Fibroblast of the aortic adventitia (primary cell): ENCODE results near the gene AOAH. TPM values are rescaled to one million over a fixed set of nuclear protein-coding genes. Genes with fewer than 3 reads are reported as not detected.
A peak's percentile ranks its signal among the peaks of the same experiment; 100 is the strongest.
"Not testable (repeated sequence)": the region's sequence is repeated elsewhere in the genome, so short reads cannot be mapped to it uniquely, and the experiment has no call there.

Source experiments
- DNase-seq: peaks from one replicate; pipeline ENCODE4 v3.0.0-alpha.2; 2010; ENCODE audit warnings: low read depth
- H3K4me3 ChIP-seq: 2 replicates; pipeline ENCODE4 v1.5.1; 2011; ENCODE audit warnings: low read depth, mild to moderate bottlenecking, control low read depth, low read length, moderate library complexity
- CTCF ChIP-seq: IDR thresholded peaks from 2 replicates; pipeline ENCODE4 v1.5.1; 2011; ENCODE audit warnings: mild to moderate bottlenecking, low read length, control low read depth, inconsistent platforms; ENCODE audit not compliant: insufficient read depth
- total RNA-seq: library from RNA; depleted of rRNA; stranded (reverse); fragments of >200 nt; gene quantifications from 2 replicates; pipeline ENCODE4 v1.2.3, GENCODE V29; 2012; ENCODE audit warnings: low replicate concordance

Gene AOAH
- total RNA-seq, 1 donor = not detected

GRCh38 chr7:36650320-36650719 lies 74.0 kb downstream of the AOAH start:
- H3K4me3 ChIP-seq = no peak overlapping the region
- no peak for DNase-seq
- no peak for TF ChIP-seq CTCF

- H3K4me3 ChIP-seq, DNase-seq: not testable (repeated sequence)
Measured at GRCh38 chr7:36649319-36649718, 75.0 kb downstream of the AOAH start.

- DNase-seq = no peak
- TF ChIP-seq CTCF = no peak
- H3K4me3 ChIP-seq = no peak overlapping the region
Measured at GRCh38 chr7:36648441-36648840, 75.9 kb downstream of the AOAH start.

GRCh38 chr7:36644625-36645422 lies 79.5 kb downstream of the AOAH start:
- TF ChIP-seq CTCF = no peak
- no peak overlapping the region for H3K4me3 ChIP-seq
- peak; percentile 51 for DNase-seq

- DNase-seq = no peak
- no peak overlapping the region for H3K4me3 ChIP-seq
- no peak for TF ChIP-seq CTCF
Measured at GRCh38 chr7:36642414-36642813, 81.9 kb downstream of the AOAH start.

- TF ChIP-seq CTCF = no peak
- DNase-seq = no peak
- no peak overlapping the region for H3K4me3 ChIP-seq
Measured at GRCh38 chr7:36642010-36642409, 82.3 kb downstream of the AOAH start.

- H3K4me3 ChIP-seq = no peak overlapping the region
- TF ChIP-seq CTCF = no peak
- DNase-seq = no peak
Measured at GRCh38 chr7:36640682-36641081, 83.6 kb downstream of the AOAH start.
